Measurements from ENCODE around the gene ZBTB7B.

The ZBTB7B gene

GRCh38 chr1:154988058-154988954 is 14.3 kb upstream of the ZBTB7B start:
- no peak for DNase-seq (ENCODE audit: low read depth in 2 of 2)

- no peak for DNase-seq (ENCODE audit: low read depth in 2 of 2)
Observed at GRCh38 chr1:154989195-154989860, 13.3 kb upstream of the ZBTB7B start.

GRCh38 chr1:154990276-154990675 is 12.3 kb upstream of the ZBTB7B start:
- no peak for DNase-seq (ENCODE audit: low read depth in 2 of 2)

GRCh38 chr1:154992721-154993571 is 9.7 kb upstream of the ZBTB7B start:
- no peak for DNase-seq (ENCODE audit: low read depth in 2 of 2)

DNA sequence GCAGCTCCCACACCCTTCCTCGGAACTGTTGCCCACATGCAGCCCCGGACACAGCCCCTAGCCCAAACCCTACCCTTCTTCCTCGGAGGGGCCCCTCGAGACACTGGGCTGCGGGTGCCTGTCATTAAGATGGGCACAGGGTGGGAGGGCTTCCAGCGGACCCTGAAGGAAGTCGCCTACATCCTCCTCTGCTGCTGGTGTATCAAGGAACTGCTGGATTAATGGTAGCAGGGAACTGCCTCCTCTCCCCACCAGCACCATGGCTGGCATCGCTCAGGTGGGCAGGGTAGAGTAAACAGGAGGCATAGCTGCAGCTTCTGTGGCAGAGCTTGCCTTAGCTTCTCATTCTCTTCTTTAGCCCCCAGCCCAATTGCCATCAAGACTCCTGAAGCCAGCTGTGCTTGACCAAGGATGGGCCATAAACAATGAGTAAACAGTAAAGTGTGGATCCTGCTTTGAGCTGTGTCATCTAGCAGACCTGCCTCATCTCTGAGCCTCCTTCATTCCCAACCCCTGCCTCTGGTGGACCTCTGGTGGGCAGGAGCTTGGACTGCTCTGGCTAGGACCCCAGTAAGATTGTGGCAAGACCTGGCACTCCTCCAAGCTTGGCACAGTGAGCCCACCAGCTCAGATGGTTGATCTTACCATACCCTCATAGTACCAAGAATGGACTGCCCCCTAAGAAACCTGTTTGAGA is 8.9 kb upstream of the ZBTB7B start, which contains the start of gene LENEP:
Gene LENEP, plus strand, starts transcription at position 15 of the 697 bp plus-strand sequence. Its CDS starts 22 bp downstream, at position 37.
- DNase-seq (ENCODE audit: low read depth in 2 of 2) = no peak

DNA sequence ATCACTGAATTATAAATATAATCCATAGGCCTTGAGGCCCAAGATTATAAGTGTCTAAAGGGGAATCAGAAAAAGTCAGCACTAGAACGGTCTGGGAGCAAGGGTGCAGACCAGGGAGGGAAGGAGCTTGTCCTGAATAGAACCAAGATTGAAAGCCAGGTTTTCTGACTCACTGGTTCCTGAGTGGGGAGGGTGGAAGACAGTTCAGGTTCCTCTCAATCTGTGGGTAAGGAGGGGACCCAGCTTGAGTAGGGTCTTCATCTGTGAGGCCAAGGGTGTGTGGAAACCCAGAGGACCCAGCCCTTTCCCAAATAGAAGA is 8.4 kb upstream of the ZBTB7B start:
- DNase-seq (ENCODE audit: low read depth in 2 of 2) = no peak

GRCh38 chr1:154994591-154994990 is 8.0 kb upstream of the ZBTB7B start:
- no peak for DNase-seq (ENCODE audit: low read depth in 2 of 2)

DNA sequence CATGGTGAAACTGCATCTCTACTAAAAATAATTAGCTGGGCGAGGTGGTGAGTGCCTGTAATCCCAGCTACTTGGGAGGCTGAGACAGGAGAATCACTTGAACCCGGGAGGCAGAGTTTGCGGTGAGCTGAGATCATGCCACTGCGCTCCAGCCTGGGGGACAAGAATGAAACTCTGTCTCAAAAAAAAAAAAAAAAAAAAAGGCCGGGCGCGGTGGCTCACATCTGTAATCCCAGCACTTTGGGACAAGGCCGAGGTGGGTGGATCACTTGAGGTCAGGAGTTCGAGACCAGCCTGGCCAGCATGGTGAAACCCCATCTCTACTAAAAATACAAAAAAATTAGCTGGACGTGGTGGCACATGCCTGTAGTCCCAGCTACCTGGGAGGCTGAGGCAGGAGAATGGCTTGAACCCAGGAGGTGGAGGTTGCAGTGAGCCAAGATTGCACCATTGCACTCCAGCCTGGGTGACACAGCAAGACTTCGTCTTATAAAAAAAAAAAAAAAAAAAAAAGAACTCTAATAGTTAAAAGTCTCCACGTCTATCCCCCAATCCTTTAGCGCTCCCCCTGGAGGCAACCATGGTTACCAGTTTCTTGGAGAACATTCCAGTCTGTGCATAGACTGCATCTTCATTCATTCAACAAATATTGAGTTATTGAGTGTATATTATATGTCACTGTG is 7.2 kb upstream of the ZBTB7B start:
- peak; percentile 62 to 70 for DNase-seq (ENCODE audit: low read depth in 2 of 2)

DNA sequence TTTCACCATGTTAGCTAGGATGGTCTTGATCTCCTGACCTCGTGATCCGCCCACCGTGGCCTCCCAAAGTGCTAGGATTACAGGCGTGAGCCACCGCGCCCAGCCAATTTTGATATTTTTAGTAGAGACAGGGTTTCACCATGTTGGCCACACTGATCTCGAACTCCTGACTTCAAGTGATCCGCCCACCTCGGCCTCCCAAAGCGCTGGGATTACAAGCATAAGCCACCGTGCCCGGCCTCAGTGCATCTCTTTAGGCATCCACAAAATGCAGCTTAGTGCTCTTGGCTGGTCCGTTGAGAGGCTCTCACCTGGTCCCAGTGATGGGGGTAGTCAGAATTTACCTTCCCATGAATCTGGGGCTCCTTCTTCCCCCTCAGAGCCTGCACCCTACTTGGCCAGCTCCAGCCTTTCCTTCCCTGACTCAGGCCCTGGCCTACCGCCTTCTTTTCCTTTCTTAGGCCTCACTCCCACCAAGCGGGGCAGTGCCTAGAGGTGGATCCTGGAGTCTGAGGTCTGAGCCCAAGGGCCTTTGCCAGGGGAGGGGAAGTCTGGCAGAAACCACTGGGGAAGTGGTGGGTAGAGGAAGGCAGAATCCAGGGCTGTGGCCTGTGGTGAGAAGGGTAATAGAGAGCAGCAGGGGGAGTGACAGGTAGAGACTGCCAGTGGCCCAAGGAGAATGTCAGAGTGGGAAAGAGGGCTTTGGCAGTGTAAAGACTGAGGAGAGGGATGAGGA is 5.5 kb upstream of the ZBTB7B start:
- DNase-seq (ENCODE audit: low read depth in 2 of 2) = no peak

- DNase-seq (ENCODE audit: low read depth in 2 of 2) = no peak
Observed at GRCh38 chr1:154998201-154998780, 4.3 kb upstream of the ZBTB7B start.

GRCh38 chr1:154998818-154999570 is 3.6 kb upstream of the ZBTB7B start:
- peak in 1 of 2 experiments; percentile 41 for DNase-seq (ENCODE audit: low read depth in 2 of 2)

GRCh38 chr1:154999571-155000410 is 2.8 kb upstream of the ZBTB7B start:
- no peak for DNase-seq (ENCODE audit: low read depth in 2 of 2)

- DNase-seq (ENCODE audit: low read depth in 2 of 2) = no peak
Observed at GRCh38 chr1:155000411-155000725, 2.2 kb upstream of the ZBTB7B start.

DNA sequence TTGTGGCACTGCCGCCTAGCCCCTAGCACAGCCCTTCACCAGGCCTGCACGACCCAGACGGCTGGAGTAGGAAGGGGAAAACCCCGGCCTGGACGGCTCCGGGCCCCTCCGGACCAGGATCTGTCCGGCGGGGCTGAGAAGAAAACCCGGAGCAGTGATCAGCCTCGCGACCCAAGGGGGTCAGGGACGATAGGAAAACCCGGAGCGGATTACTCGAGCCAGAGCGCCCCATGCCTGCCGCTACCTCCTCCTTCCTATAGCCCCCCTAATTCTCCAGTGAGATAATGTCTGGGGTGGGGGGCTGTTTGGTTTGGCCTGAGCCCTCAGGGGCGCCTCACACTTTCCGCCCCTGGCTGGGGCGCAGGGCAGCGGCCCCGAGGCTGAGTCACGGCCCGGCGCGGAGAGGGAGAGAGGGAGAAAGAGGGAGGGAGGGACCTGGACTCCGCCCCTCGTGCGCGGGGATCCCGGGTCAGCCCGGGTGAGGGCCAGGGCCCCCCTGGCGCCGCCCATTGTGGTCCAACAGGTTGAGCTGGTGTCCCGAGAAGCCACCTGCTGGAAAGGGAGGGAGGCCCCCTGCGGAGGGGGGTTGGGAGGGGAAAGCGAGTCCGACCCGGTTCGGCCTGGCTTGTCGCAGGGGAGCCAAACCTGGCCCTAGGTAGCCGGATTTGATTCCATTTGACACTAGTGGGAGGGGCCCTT is 1.7 kb upstream of the ZBTB7B start:
- DNase-seq (ENCODE audit: low read depth in 2 of 2) = peak; percentile 57 to 71

- no peak for DNase-seq (ENCODE audit: low read depth in 2 of 2)
Observed at GRCh38 chr1:155001425-155001674, 1.3 kb upstream of the ZBTB7B start.

- DNase-seq (ENCODE audit: low read depth in 2 of 2) = peak; percentile 97 to 98
Observed at GRCh38 chr1:155001675-155002463, 733 bp upstream of the ZBTB7B start.

- DNase-seq (ENCODE audit: low read depth in 2 of 2) = no peak
Observed at GRCh38 chr1:155003227-155003765, 694 bp downstream of the ZBTB7B start.

Measured in fibroblast of skin of left quadriceps (primary cell).